ENCODE measurements around the gene ZNF189.

The ZNF189 gene

DNA sequence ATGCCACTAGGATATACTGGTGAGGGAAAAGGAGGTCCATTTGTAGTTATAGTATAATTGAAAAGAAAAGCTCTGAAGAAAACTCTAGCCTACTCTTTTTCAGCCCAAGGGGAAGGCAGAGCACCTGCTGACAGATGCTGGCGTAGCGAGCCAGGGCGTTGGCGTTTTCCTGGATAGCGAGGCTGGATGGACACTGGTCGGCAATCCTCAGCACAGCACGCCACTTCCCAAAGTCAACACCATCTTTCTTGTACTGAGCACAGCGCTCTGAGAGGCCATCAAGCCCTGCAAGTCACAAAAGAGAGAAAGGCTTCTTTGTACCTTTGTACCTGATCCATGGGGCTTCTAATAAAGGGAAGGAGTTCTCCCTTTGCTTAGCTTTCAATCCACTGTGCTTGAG, 28.7 kb downstream of the ZNF189 start:
- no peak for DNase-seq

DNA sequence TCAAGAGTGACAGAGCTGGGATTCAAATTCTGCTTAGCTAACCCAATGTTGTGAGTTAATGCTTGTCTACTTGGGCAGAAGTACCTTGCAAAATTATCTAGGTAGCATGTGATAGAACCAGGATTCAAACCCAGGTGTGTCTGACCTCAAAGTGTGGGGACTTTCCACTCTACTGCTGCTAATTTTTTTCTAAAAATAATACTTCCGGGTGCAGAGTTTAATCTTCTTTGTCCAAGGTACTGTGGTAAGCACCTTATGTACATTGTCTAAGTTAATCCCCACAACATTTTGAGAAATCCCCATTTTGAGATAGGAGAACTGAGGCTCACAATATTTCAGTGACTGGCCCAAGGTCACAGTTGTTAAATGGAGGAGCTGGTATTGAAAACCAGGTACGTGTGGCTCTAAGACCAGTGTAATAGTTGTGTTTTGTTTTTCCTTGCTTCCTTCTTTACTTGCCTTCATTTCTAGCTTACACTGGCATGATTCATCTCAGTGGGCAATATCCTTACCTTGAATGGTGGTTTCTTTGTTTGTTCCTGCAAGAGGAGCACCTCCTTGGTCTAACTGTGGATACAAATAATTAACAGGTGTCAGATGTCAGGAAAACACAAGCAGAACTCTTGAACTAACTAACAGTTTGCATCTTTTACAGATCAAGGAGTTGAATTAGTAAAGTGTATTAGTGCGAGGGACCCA, 29.5 kb downstream of the ZNF189 start:
- no peak for DNase-seq

DNA sequence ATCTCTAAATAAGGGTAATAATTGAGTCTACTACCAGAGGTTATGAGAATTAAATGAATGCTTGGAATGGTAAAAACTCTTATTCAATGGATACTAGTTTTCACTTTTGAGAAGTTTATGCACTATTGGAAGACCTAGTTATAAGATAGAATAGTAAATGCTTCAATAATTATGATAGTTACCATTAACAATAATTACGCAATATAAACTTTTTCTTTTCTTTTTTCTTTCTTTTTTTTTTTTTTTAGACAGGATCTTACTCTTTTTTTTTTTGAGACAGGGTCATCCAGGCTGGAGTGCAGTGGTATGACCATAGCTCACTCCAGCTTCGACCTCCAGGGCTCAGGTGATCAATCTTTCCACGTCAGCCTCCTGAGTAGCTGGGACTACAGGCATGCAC, 30.3 kb downstream of the ZNF189 start:
- no peak for DNase-seq

DNA sequence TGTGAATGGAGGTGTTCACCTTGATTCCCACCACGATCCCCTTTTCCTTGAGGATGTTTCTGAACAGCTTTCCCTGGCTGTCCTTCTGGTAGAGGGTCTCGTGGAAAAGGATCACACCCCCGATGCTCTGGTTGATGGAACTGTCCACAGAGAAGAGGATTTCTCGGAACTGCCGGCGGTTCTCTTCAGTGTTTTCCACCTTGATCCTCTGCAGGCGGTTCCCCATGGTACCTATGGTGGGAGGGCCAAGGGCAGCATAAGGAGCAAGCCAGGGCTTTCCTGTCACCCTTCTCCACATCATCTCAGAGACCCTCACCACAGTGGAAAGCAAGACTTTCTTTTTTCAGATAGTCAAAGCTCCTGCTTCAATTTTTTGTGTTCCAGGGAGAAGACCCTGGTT, 31.1 kb downstream of the ZNF189 start:
- no peak for DNase-seq

DNA sequence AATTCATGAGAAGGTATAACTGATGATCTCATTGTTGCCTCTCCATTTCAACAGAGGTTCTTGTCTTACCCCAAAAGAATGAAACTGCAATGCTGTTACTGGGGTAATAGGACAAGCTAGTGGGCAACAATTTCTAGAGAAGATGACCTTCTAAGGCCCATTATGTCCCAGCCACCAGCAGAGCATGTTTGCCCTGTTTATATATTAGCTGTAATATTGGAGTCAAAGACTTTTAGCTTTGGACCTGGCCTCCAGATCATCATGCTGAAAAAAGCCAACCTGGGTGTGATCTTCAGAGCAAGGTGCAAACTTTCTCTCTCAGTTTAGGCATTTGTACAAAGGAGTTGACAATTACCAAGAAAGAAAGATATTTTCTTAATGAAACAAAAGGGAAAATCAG, 33.5 kb downstream of the ZNF189 start:
- no peak for DNase-seq

DNA sequence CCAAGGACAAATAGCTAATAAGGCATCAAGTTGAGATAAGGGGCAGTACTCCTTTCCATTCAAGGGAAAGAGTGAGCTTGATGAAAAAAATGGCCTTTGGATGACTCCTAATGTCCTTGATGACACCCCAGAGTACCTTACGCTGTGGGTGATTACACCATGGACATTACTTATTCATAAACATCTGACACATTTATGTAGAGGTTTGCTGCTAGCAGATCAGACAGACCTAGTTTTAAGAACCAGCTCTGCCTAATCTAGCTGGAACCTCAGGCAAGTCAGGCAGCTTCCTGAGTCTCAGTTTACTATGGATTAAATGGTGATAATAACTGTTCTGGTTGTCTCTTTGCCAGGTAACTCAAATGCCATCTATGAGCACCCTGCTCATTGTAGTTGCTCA, 34.1 kb downstream of the ZNF189 start:
- no peak for DNase-seq

DNA sequence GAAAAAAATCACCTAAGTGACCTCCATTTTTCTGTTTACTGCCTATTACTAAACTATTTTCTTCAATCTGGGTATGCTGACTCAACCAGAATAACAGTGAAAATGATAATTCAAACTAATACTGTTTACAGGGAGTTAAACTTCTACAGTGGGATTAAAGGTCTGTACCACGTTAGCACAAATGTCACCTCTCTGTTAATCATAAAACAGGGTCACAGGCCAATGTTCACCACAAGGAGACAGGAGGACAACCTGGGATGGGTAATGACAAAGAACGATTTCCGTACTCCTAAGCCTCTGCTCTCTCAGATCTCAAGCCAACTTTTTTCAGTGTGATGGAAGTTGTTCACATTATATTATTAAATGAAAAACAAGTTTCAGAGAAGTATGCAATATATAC, 34.6 kb downstream of the ZNF189 start:
- no peak for DNase-seq

DNA sequence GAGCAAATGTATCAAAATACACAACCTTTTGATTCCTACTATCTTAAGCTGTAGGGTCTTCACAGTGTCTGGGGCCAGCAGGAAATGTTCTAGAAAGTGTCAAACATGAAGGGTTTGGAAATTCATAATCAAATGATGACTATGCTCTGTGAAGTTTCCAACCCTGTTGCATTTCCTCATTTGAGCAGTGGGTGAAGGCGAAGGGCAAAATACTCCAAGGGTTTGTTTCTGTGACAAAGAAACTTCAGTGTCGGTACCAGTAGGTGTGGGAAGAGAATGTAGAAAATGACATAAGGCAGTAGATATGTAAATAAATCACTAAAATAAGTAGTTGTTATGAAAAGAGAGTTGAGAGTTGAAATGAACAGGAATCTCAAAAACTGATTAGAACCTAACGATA, 36.3 kb downstream of the ZNF189 start:
- no peak for DNase-seq

DNA sequence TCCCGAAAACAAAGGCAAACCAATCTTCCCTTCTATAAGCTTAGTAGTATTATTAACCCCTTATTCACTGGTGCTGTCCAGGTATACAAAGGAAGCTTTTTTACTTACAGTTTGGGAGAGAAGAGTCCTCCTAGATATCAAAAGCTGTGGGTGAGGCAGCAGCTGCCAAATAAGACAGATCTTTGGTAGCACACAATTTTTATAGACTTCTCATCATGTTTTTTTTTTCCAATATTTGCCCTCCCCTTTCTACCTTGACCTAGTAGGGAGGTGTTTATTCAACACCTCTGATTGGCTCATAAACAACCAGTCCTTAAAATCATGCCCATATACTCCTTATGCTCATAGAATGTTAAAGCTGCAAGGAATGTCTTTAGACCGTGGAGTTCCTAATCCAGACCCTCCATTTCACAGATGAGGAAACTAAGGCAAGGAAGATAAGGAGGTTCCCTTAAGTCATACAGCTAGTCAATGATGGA, 37.0 kb downstream of the ZNF189 start, which contains the start of gene ALDOB:
Gene ALDOB, minus strand, starts transcription at position 174 of the 479 bp plus-strand sequence. CDS start 4,887 bp downstream, outside the sequence.
- DNase-seq, result no peak

DNA sequence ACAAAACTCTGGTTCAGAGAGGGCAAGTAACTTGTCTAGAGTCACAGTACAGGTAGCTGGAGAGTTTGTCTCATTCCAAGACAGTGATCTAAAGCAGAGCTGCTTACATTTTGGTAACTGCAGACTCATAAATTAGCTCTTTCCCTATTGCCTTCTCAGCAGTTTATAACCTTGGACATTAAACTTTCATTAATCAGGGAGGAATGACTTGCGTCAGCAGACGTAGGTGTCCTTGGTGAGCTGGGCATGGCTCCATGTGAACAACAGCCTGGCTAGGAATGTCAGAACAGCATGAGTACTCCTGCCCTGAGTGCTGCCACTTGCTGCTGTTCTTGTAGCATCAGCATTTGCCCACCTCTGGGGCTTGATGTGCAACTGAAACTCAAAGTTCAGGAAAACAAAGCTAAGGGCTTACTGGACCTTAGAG, 39.2 kb downstream of the ZNF189 start:
- no peak for DNase-seq

DNA sequence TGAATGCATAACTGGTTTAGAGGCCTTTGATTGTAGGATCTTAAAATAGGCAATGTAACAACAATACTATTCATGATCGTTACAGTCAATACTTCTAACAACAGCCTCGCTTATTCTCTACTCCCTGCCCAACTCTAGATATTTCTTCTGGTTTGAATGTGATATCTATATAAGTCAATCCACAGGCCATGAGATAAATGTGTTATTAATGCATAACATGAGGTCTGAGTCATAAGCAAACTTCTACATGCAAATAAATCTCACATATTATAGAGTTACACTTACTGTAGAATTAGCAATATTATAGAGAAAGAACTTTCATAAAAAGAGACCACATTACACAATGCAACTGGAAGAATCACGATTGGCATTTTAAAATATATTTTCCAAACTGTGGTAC, 39.9 kb downstream of the ZNF189 start:
- no peak for DNase-seq

DNA sequence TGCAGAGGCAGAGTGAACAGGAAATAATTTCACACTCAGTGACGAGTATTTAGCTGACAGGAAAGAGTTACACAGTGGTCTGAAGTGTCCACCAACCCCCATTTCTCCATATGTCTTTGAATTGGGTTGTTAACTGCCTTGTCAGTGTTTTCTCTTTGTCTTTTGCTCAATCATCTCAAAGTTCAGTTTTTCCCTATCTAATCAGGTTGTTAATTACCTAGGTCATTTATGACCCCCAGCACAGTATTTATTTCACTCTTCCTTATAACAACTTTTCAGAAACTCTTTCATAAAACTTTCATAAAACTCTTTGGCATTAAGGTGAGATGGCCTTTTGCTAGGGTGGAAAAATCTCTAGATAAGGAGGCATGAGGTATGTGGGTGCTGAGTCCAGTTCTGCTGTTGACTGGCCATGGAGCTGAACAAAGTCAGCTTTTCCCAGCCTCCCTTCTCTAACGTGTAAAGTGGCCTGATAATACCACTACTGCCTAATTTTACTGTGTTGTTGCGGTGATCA, 42.1 kb downstream of the ZNF189 start:
- DNase-seq, result no peak

DNA sequence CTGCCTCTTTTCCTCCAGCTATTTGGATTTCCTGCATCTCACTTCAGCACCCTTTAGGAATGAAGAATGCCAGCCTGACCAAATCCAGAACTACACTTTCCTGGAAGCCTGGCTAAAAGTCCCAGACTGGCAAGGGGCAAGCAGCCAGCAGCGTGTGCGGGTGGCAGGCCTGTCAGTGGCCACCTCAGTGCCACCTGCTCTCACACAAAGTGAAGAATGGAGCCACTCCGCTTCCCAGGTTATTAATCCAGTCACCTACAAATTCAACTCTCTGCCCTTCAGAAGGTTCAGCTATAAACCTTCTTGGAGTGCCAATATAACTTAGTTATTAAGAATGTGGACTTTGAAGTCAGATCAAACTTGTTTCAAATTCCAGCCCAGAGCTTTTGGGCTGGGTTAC, 43.7 kb downstream of the ZNF189 start:
- no peak for DNase-seq

DNA sequence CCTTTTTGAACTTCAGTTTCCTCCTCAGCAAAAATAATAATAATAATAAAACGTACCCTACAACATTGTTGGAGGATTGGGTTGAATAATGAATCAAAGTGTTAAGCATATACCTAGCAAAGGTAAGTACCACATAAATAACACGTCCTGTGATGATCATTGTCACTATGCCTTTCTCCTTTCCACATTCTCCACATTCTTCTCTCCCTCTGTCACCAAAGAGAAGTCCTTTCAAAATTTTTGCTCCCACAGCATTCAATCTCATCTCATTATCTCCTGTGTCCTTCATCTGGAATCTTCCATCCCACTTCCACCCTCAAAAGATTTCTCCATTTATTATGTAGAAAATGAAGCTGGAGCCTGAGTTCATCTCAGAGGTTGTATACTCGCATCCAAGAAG, 44.1 kb downstream of the ZNF189 start:
- no peak for DNase-seq

DNA sequence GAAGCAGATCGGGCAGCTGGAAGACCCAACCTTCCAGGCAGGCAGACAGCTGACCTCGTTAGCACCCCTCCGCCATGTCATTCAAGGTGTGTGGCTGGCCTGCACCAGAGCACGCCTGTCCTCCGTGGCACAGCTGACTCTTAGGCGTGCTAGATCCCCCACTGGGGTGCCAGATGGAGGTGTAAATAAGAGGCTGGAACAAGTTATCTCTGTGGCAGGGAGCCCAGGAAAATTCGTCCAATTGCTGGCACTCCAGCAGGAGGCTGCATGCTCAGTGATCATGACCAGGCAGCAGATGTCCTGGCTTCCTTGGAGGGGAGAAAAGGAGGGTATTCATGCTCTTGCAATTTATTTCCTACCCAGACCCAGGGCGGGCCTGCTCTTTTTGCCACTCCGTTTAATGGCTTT, 44.7 kb downstream of the ZNF189 start:
- no peak for DNase-seq

DNA sequence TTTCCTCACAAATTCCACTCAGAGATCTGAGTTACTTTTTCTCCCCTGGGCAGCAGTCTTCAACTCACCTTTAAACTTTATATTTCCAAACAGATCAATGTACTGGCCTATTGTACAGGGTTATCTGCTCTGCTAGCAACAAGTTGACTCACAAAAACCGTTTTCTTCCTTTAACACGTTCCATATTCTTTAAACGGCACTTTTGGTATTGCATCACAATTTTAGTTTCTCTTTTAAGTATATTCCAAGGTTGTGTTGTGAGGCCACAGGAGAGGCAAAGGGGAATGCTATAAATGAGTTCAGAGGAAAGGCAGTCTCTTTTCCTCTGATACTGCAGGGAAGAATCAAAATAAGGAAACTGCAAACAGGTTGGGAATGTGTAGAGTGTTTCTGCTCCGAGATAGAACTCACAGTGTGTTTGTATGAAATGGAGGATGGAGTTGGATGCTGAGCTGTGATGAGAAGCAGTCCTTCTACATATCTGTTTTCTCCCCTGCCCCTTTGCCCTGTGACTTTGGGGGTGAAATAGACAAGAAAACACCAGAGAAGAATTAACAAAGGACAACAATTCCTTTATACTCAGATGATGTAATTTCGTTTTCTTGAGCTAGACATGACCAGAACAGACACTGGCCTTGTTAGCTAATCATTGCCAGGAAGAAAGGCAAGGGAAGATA, 46.8 kb downstream of the ZNF189 start:
- DNase-seq, result peak; percentile 19

DNA sequence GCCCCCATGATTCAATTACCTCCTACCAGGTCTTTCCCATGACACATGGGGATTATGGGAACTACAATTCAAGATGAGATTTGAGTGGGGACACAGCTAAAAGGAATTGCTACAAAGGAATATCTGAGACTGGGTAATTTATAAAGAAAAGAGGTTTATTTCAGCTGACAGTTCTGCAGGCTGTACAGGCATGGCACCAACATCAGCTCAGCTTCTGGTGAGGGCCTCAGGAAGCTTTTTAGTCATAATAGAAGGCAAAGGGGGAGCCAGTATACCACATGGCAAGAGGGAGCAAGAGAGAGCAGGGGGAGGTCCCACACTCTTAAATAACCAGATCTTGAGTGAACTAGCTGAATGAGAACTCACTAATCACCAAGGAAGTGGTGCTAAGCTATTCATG, 48.1 kb downstream of the ZNF189 start:
- no peak for DNase-seq

DNA sequence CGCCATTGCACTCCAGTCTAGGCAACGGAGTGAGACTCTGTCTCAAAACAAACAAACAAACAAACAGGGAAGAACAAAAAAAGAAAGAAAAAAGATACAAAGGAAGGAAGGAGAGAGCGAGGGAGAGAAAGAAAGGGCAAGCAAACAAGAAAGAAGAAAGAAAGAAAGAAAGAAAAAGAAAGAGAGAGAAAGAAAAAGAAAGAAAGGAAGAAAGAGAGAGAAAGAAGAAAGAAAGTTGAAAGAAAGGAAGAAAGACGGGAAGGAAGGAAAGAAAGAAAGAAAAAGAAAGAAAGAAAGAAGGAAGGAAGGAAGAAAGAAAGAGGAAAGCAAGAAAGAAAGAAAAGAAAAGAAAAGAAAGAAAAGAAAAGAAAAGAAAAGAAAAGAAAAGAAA, 50.0 kb downstream of the ZNF189 start:
- no peak for DNase-seq

DNA sequence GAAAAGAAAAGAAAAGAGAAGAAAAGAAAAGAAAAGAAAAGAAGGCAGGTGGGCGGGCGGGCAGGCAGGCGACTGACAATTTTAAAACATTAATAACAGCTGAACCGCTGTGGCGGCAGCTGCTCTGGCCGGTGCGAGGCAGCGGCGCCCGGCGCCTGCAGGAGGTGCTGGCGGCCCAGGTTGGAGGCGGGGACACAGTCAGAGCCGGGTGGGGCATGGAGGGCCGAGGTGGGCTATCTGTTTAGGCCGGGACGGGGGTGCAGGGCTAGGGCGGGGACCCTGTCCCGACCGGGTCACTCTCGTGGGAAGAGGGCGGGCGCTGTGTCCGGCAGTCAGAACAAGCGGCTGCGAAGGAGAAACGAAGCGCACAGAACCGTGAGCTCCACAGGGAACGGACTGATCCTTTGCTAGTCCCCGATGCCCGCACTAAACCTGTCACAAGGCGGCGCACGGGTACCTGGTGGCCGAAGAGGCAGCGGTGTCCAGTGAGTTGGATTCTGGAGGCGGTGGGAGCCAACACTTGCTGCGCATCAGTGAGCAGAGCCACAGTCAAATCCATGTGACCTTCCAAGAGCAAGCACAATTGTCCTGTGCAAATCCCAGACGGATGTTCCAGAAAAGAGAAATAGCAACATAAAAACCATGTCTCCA, 50.5 kb downstream of the ZNF189 start:
- DNase-seq, result peak; percentile 53

DNA sequence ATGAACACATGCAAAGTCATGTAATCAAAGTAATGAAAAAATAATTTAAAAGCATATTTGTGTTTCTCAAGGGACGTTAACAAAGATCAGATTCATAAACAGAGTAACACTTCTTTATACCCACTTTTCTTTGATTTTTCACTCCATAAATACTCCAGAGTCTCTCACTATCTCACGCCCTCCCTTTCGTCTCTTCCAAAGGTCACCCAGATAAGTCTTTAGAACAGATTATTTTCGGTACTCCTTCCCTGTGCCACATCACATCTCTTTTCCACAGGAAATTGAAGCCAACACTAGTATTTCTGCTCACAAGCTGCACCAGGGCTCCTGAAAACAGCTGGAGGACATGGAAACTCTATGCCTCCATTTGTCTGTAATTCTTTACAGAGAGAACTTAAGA, 52.3 kb downstream of the ZNF189 start:
- DNase-seq, result no peak

DNA sequence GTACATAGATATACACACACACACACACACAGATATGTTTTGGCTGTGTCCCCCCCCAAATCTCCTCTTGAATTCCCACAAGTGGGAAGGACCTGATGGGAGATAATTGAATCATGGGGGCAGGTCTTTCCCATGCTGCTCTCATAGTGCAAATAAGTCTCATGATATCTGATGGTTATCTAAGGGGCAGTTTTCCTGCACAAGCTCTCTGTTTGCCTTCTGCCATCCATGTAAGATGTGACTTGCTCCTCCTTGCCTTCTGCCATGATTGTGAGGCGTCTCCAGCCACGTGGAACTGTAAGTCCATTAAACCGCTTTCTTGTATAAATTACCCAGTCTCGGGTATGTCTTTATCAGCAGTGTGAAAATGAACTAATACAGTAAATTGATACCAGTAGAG, 52.8 kb downstream of the ZNF189 start:
- no peak for DNase-seq

DNA sequence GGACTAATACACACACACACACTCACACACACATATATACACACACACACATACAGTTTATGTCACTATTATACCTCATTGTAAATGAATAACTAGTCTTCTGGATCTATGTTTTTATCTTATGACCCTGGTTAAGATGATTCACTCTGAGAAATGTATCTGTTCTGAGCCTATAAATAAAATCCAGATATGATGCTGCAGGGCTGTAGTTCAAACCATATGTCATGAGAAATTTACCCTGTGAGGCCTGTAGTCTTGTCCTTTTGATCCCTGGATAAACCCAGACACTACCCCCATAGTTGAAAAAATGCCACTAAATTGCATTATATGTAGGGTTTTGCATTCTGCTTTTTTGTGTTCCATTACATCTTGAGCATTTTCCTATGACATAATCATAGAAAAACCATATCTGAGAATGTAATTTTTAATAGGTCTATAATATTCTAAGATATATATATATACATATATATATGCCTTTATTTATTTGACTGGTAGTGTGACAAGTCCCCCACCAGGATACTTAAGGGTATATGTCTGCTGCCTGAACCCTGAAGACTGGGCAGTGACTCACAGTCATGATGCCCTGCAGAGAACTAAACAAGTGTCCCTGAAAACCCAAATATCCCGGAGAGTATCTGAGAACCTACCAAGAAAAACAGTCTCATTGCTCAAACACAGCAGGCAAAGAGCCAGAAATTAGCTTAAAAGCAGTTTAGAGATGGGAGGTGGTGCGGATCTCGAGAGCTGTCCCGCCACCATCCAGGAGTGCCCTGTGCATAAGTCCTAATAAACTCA, 55.3 kb downstream of the ZNF189 start:
- DNase-seq, result no peak

DNA sequence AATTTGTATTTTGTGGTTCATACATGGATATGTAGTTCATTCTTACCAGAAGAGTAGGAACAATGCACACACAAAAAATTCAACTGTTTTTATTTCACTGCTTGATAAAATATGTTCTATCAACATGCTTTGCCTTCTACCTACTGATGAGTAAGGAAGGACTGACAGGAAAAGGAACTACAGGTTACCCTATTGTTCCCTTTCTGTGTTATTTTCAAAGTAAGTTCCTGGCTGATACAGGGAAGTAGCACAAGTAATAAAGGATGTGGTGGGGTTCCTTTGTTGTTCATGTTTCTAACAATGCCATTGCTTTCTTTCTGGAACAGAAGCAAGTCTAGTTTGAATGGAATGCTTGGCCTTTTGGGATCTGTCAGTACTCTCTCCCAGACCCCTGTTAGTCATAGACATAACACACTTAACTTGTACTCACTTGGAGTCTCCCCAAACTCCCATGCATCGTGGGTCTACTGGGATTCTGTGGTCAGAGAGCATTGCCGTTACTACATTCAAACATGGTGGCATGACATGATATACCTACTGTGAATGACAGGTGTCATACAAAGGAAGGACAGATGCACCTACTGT, 57.1 kb downstream of the ZNF189 start:
- DNase-seq, result no peak

Measured in midbrain (tissue), 1 donor.